ENCODE data around the gene OPHN1.

The OPHN1 gene

GRCh38 chrX:68375803-68376202 is 57.5 kb downstream of the OPHN1 start:
- no peak for TF ChIP-seq CTCF (IDR thresholded peaks at IDR 0.05; ENCODE audit: low read depth, low read length)

GRCh38 chrX:68372665-68373064 is 60.6 kb downstream of the OPHN1 start:
- TF ChIP-seq CTCF (IDR thresholded peaks at IDR 0.05; ENCODE audit: low read depth, low read length): no peak

More at GRCh38 chrX:68375803-68376202, 57.5 kb downstream of the OPHN1 start:
- H3K4me3 ChIP-seq (ENCODE audit: low read depth, low read length): no peak overlapping the region

GRCh38 chrX:68369559-68369958 is 63.7 kb downstream of the OPHN1 start:
- H3K4me3 ChIP-seq (ENCODE audit: low read depth, low read length): no peak overlapping the region
- TF ChIP-seq CTCF (IDR thresholded peaks at IDR 0.05; ENCODE audit: low read depth, low read length): no peak

More at GRCh38 chrX:68372665-68373064, 60.6 kb downstream of the OPHN1 start:
- H3K4me3 ChIP-seq (ENCODE audit: low read depth, low read length): no peak overlapping the region

GRCh38 chrX:68365341-68365740 is 68.0 kb downstream of the OPHN1 start:
- TF ChIP-seq CTCF (IDR thresholded peaks at IDR 0.05; ENCODE audit: low read depth, low read length): no peak
- no peak overlapping the region for H3K4me3 ChIP-seq (ENCODE audit: low read depth, low read length)

GRCh38 chrX:68363984-68364383 is 69.3 kb downstream of the OPHN1 start:
- no peak overlapping the region for H3K4me3 ChIP-seq (ENCODE audit: low read depth, low read length)
- no peak for TF ChIP-seq CTCF (IDR thresholded peaks at IDR 0.05; ENCODE audit: low read depth, low read length)

GRCh38 chrX:68358679-68359078 is 74.6 kb downstream of the OPHN1 start:
- no peak overlapping the region for H3K4me3 ChIP-seq (ENCODE audit: low read depth, low read length)
- TF ChIP-seq CTCF (IDR thresholded peaks at IDR 0.05; ENCODE audit: low read depth, low read length): no peak

- TF ChIP-seq CTCF (IDR thresholded peaks at IDR 0.05; ENCODE audit: low read depth, low read length): no peak
- H3K4me3 ChIP-seq (ENCODE audit: low read depth, low read length): no peak overlapping the region
These were observed 77.7 kb downstream of the OPHN1 start for GRCh38 chrX:68355629-68355920.

Measured in WI38 (cell line).